PFSK-1 (cell line): ENCODE data around the gene HOXB6.

Experiments
- FOXP2 ChIP-seq: optimal IDR thresholded peaks from 2 replicates; pipeline ENCODE3; 2011; ENCODE audit warnings: borderline replicate concordance, control low read depth, inconsistent platforms; ENCODE audit not compliant: insufficient read depth; ENCODE audit errors: extremely low read length, extremely low read depth
- POLR2AphosphoS5 ChIP-seq: IDR thresholded peaks from 2 replicates; pipeline ENCODE4 v1.6.1; 2012; ENCODE audit warnings: low read depth, mild to moderate bottlenecking, control low read depth, low read length, moderate library complexity
- SIN3A ChIP-seq: IDR thresholded peaks from 2 replicates; pipeline ENCODE4 v1.6.1; 2012; ENCODE audit warnings: mild to moderate bottlenecking, low read length, moderate library complexity, borderline replicate concordance; ENCODE audit not compliant: insufficient read depth
- TAF1 ChIP-seq: IDR thresholded peaks from 2 replicates; pipeline ENCODE4 v1.6.1; 2012; ENCODE audit warnings: low read length, control low read depth, borderline replicate concordance; ENCODE audit not compliant: insufficient read depth
- TF ChIP-seq, protein P1 (sequence below), 2 experiments: IDR thresholded peaks; 2 replicates each; pipeline versions ENCODE4 v1.6.1 to v1.8.0; 2011 to 2012; ENCODE audit warnings: low read depth in 2 of 2, low read length in 2 of 2, control low read depth in 1 of 2, inconsistent platforms in 1 of 2, mild to moderate bottlenecking in 1 of 2, moderate library complexity in 1 of 2; ENCODE audit not compliant: insufficient read depth in 1 of 2

Gene HOXB6

DNA sequence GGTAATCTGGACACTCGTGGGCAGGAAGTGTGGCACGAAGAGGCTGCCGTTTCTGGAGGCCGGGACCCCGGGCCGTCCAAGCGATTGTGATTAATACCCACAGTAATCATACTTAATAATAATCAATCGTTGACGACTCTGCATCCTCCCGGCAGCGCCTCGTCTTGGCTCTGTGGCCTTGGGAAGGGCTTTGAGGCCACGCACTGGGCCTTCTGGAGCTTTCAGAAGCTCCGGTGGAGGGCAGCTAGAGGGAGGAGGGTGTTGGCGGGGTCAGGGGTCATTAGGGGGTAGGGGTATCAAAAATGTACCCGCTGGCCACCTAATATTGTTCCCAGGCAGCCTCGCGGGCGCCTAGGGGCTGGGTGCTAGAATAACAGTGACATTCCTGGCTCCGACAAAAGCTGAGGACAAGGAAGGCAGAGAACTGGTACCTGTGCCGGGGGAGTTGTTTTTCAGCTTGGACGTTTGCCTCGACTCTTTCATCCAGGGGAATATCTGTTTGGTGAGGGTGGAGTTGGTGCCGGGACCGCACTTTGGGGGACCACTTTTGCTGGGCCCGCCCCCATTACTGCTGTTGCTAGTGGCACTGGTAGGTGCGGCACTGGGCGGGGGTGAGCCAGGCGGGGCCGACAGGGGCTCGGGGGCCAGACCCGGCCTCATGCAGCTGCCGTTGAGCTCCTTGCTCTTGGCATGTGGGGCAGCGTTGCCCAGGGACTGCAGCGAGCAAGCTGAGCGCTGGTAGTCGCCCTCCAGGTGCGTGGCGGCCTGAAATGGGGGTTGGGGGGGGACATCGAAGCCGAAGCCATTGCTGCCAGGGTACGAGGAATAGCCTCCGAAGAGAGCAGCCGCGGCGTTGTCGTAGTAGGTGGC is 53.0 kb downstream of the HOXB6 start:
- TF ChIP-seq POLR2AphosphoS5 (no peak), SIN3A (no peak), TAF1 (no peak), FOXP2 (no peak)
- TF ChIP-seq, protein P1, sequence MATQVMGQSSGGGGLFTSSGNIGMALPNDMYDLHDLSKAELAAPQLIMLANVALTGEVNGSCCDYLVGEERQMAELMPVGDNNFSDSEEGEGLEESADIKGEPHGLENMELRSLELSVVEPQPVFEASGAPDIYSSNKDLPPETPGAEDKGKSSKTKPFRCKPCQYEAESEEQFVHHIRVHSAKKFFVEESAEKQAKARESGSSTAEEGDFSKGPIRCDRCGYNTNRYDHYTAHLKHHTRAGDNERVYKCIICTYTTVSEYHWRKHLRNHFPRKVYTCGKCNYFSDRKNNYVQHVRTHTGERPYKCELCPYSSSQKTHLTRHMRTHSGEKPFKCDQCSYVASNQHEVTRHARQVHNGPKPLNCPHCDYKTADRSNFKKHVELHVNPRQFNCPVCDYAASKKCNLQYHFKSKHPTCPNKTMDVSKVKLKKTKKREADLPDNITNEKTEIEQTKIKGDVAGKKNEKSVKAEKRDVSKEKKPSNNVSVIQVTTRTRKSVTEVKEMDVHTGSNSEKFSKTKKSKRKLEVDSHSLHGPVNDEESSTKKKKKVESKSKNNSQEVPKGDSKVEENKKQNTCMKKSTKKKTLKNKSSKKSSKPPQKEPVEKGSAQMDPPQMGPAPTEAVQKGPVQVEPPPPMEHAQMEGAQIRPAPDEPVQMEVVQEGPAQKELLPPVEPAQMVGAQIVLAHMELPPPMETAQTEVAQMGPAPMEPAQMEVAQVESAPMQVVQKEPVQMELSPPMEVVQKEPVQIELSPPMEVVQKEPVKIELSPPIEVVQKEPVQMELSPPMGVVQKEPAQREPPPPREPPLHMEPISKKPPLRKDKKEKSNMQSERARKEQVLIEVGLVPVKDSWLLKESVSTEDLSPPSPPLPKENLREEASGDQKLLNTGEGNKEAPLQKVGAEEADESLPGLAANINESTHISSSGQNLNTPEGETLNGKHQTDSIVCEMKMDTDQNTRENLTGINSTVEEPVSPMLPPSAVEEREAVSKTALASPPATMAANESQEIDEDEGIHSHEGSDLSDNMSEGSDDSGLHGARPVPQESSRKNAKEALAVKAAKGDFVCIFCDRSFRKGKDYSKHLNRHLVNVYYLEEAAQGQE (IDR thresholded peaks at IDR 0.05; ENCODE audit: insufficient read depth in 1 of 2, low read depth in 2 of 2, low read length in 2 of 2), result no peak

DNA sequence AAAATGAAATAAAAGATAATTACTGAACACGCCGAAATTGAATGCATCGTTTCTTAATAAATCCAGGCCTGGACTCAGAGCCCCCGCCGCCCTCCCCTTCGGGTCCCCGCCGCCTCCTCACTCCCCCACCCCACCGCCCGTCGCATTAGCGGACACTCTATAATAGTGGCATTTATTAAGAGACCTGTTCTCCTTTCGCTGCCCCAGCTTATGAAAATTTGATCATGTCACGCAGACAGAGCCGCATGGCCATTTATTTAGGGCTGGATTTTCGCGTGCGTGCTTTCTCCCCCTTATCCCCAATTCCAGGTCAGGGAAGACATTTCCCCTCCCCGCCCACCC is 53.6 kb downstream of the HOXB6 start:
- TF ChIP-seq SIN3A (no peak), POLR2AphosphoS5 (no peak), TAF1 (no peak), FOXP2 (no peak)
- TF ChIP-seq, protein P1 (IDR thresholded peaks at IDR 0.05; ENCODE audit: insufficient read depth in 1 of 2, low read depth in 2 of 2, low read length in 2 of 2), result no peak

DNA sequence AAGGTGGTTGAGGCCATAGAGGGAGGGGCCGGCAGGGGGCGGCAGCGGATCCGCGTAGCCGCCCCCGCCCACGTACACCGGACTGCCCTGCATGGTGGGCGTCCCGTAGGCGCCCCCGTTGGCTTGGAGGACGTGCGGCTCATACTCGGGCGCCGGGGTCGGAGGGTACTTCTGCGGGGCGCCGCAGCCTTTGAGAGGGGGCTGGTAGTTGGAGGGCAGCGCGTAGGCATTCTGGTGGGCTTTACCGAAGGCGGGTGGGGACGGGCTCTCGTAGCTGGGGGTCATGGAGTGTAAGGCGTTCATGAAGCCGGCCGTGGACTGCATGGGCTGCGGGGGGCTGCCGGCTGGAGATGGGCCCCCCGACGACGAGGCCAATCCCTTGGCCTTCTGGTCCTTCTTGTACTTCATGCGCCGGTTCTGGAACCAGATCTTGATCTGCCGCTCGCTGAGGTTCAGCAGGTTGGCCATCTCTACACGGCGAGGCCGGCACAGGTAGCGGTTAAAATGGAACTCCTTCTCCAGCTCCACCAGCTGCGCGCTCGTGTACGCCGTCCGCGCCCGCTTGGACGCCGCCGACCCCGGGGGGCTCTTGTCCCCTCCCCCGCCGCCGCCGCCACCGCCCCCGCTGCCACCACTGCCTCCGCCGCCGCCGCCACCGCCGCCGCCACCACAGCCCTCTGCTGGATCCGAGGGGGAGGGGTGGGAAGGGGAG is 54.1 kb downstream of the HOXB6 start:
- TF ChIP-seq TAF1, result no peak
- no peak for TF ChIP-seq POLR2AphosphoS5
- TF ChIP-seq, protein P1 (IDR thresholded peaks at IDR 0.05; ENCODE audit: insufficient read depth in 1 of 2, low read depth in 2 of 2, low read length in 2 of 2), result no peak
- TF ChIP-seq FOXP2, result no peak
- TF ChIP-seq SIN3A, result no peak

DNA sequence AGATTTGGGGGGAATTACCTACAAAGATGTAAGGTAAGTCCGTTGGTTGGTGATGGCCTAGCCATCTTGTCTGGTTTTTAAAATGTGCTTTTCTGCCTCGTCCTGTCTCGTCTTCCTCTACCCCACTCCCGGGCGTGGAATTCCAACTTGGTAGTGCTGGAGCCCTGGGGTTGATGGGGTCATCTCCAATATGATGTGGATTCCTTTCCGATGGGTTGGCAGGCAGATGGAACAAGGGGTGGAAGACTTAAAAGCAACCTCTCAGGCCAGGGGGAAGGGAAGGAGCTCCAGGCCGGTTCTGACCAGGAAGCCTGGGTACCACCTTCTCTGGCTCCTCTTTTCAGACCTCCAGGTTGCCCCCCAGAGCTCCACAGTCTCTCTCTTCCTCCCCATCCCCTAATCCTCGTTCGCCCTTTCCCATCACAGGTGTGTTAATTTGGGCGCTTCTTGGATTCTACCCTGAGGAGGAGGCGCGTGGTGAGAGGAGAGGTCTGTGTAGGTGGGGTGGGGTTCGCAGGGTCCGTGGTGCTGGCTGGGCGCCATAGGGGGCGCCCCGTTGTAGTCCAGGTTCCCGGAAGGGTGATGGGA is 54.8 kb downstream of the HOXB6 start:
- TF ChIP-seq TAF1 (no peak), SIN3A (no peak), FOXP2 (no peak), POLR2AphosphoS5 (no peak)
- TF ChIP-seq, protein P1 (IDR thresholded peaks at IDR 0.05; ENCODE audit: insufficient read depth in 1 of 2, low read depth in 2 of 2, low read length in 2 of 2), result no peak
